SK-N-MC (cell line): ENCODE data around the gene PTPN14.

Source experiments
- EZH2 ChIP-seq: fragments of 200-600 bp; sonication (generic); IDR thresholded peaks from one replicate; pipeline ENCODE4 v1.6.1; 2017; ENCODE audit warnings: antibody characterized with exemption
- POLR2AphosphoS5 ChIP-seq: IDR thresholded peaks from 2 replicates; pipeline ENCODE4 v1.6.1; 2012; ENCODE audit warnings: mild to moderate bottlenecking, low read depth, low read length, borderline replicate concordance

DNA sequence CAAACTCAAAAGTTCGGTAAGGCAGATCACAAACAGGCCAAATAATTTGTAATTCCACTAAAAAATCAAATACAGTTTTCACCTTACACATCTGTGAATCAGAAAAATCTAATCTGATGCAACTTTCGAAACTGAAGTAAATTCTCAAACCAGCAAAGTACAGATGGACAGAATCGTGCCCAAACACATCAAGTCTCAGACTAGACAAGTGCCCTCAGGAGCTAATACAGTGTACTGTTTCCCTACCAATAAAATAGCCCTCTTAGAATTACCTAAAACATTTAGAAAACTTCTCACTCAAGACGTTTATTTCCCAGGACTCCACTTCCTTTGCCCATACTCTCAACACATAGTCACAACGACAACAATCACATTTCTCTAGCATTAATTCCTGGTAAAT, 136.3 kb downstream of the PTPN14 start:
- TF ChIP-seq POLR2AphosphoS5 (no peak), EZH2 (no peak)
